Measurements from ENCODE around the gene PRMT1. TPM values are rescaled to one million over a fixed set of nuclear protein-coding genes. Genes with fewer than 3 reads are reported as not detected.
A peak's percentile ranks its signal among the peaks of the same experiment; 100 is the strongest.
"Not testable (repeated sequence)": the region's sequence is repeated elsewhere in the genome, so short reads cannot be mapped to it uniquely, and the experiment has no call there.

Gene PRMT1
- 209 TPM for polyA plus RNA-seq (ENCODE audit: insufficient read length)

DNA sequence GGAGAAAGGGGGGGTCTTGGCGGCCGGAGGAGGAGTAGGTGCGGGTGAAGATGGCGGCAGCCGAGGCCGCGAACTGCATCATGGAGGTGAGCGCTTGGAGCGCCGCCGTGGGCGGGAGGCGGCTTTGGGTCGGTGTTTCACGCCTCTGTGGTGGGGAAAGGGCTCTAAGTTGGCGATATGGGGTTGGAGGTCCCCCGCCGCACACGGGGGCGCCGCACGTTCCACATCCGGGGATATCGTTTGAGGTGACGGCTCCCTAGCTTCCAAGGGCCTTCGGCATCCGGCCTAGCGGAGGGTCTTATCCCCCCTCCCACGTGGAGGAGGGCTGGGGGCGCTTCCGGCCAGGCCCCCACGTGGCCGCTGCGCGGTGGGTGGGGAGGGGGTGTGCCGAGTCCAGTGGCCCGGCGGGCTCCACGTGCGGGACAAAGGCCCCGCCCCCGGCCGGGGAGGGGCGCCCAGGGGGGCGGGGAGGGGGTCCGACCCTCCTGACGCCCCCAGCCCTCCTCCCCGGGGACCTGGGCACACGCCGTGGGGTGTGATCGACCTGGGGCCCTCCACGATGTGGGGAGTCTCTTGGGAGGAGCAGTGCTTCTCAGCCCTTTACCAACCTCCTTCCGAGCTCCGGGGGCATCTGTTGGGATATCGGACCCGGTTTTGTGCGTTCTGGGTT, at the start of gene PRMT1:
PRMT1 (plus strand) TSS at position 41 of the 670 bp plus-strand sequence; CDS start at position 51, 10 bp downstream.
- no peak for DNase-seq (ENCODE audit: low read depth)

- DNase-seq (ENCODE audit: low read depth): no peak
Observed at GRCh38 chr19:49629659-49630058, 47.4 kb upstream of the PRMT1 start.

GRCh38 chr19:49631014-49631588, 46.0 kb upstream of the PRMT1 start:
- DNase-seq (ENCODE audit: low read depth): no peak

DNA sequence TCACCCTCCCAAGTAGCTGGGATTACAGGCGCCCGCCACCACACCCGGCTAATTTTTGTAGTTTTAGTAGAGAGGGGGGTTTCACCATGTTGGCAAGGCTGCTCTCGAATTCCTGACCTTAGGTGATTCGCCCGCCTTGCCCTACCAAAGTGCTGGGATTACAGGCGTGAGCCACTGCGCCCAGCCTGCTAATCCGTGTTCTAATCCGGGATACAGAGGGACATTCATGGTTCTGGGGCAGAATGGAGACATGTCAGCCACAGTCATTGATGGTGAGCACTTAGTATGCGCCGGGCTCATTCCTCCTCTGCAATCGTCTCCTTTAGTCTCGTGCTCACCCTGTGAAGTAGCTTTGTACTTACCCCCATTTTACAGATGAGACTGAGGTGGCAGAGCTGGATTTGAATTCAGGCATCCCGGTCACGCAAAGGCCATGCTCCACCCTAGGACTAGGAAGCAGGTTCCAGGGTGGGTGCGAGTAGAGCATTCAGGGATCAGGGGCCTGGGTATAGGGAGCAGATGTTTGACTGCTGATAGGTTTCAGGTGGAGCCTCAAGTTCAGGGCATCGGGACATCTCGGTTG, 45.4 kb upstream of the PRMT1 start:
- DNase-seq (ENCODE audit: low read depth): no peak

GRCh38 chr19:49632576-49632975, 44.5 kb upstream of the PRMT1 start:
- DNase-seq (ENCODE audit: low read depth): no peak

DNA sequence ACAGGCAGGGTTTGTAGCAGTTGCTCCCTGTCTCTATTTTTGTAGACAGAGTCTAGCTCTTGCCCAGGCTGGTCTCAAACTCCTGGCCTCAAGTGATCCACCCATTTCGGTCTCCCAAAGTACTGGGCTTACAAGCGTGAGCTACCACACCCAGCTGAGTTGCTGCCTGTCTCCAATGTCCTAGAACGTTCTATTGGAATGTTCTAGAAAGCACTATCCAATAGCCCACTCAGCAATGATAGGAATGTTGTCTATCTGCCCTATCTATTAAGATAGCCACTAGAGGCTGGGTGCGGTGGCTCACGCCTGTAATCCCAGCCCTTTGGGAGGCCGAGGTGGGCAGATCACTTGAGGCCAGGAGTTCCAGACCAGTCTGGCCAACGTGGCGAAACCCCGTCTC, 43.8 kb upstream of the PRMT1 start:
- not testable (repeated sequence) for DNase-seq (ENCODE audit: low read depth)

GRCh38 chr19:49635530-49636232, 41.4 kb upstream of the PRMT1 start:
- DNase-seq (ENCODE audit: low read depth): no peak

GRCh38 chr19:49636233-49636932, 40.7 kb upstream of the PRMT1 start:
- DNase-seq (ENCODE audit: low read depth): no peak

GRCh38 chr19:49637821-49638738, 39.0 kb upstream of the PRMT1 start:
- DNase-seq (ENCODE audit: low read depth): no peak

DNA sequence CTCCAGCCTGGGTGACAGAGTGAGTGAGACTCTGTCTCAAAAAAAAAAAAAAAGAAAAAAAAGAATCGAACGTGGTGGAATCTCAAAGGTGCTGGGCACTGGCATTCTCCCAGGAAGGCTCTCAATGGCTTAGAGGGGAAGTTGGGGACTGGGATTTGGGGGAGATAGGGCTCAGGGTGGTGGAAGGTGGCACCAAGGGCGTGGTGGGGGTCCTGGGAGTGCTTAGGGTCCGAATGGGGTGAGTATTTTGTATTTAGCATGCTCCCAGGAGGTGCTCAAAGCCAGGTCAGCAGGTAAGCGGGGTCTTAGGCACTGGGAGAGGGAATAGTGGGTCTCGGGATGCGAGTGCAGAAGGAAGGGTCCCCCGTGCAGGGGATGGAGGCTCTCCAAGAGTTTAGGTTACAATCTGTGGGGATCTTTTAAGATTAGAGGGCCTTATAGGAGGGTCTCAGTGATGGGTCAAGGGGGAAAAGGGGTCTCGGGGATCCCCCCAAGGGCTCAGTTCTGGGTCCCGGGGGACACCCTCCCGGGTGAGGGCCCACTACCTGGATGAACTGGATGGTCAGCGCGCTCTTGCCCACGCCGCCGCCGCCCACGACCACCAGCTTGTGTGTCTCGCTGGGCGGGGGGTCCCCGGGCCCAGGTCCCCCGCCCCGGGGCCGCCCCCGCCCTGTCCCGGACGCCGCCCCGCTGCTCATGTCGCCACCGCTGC, 37.5 kb upstream of the PRMT1 start:
- no peak for DNase-seq (ENCODE audit: low read depth)

DNA sequence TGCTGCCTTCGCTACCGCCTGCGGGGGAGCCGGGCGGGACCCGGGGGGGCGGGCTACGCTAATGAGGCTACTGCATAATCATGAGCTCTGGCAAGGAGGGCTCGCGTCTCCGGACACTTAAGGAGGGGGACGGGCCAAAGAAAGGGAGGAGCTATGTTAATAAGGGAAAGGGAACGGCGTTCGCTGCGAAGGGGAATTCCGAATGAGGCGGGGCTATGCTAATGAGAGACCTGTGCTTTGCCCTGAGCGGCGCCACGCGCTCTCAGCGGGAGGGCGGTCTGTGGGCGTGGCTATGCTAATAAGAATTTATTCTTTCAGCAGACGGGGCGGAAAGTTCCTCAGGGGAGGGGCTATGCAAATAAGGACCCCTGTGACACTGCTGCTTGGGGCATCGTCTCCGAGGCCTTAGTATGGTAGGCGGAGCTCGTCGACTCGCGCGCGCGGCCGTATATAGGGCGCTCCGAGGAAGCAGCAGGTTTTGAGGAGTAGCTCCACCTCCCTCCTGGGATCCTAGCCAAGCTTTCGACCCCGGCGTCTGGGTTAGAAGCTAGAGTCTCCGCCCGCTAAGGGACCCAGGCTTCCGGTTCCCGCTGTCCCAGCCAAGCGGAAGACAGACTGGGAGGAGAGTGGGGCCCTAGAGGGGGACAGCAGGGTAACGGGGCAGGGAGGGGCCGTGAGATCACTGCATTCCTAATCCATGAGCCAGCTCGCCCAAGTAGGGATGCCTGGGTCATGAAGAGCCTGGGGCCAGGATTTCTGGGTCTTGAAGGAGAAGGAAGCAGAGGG, 36.8 kb upstream of the PRMT1 start, which contains the start of gene RRAS:
RRAS (minus strand) TSS at position 31 of the 786 bp plus-strand sequence. CDS start 45 bp downstream, outside the sequence.
- peak; percentile 99 for DNase-seq (ENCODE audit: low read depth)

DNA sequence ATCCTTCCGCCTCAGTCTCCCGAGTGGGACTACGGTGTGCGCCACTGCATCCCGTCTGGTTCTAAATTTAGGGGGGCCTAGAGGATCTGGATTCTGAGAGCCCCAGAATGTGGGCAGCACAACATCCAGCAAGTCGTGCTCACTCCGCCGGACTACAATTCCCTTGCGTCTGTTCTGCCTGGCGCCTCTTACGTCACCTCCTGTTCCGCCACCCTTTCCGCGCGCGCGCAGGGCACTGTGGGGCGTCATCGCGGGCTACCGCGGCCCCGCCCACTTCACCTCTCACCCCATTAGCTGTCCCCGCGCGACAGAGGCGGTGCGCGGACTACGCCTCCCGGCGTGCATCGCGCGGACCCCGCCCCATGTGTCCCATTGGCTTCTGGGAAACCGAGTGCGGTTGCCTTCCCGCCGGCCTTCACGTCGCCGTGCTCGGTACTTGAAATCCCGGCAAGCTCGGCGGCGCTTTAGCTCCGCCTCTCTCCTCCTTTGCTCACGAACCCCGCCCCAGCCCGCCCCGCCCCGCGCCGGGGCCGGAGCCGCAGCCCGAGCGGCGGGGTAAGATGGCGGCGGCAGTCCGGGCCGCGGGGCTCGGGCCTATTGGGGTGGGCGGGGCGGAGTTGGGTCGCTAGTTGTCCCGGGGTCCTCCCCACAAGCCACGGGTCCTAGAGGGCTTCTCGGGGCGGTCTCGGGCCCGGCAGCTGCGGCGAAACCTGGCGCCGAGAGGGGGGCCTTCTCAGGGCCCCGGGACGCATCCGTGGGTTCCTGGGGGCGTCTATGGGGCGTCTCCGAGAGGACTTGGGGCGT, 35.2 kb upstream of the PRMT1 start, which contains the start of gene SCAF1:
SCAF1 (plus strand) TSS at position 522 of the 804 bp plus-strand sequence. CDS start 2,818 bp downstream, outside the sequence.
- peak; percentile 97 for DNase-seq (ENCODE audit: low read depth)

DNA sequence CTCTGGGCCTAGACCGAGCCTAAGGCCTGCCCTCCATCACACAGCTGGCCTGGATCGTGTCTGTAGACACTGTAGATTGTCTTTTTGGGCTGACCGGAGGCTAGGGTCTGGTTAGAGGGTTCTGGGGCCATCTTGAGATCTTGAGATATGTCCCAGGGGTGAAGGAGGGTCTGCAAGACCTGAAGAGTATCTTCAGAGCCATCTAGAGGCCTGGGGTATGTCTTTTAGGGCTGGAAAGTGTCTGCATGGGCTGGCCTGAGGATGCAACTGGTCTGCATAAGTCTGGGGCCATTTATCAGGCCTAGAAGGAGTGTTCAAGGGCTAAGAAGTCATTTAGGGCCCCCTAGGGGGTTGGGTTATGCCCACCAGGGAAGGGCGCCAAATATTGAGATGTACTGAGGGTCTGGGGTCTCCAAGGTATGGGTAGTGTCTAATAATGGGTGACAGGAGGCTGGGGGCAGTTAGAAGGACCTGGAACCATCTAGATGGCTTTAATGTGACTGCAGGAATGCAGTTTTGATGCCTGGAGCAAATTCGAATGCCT, 34.5 kb upstream of the PRMT1 start:
- DNase-seq (ENCODE audit: low read depth): no peak

- DNase-seq (ENCODE audit: low read depth): no peak
Observed at GRCh38 chr19:49643466-49643865, 33.6 kb upstream of the PRMT1 start.

DNA sequence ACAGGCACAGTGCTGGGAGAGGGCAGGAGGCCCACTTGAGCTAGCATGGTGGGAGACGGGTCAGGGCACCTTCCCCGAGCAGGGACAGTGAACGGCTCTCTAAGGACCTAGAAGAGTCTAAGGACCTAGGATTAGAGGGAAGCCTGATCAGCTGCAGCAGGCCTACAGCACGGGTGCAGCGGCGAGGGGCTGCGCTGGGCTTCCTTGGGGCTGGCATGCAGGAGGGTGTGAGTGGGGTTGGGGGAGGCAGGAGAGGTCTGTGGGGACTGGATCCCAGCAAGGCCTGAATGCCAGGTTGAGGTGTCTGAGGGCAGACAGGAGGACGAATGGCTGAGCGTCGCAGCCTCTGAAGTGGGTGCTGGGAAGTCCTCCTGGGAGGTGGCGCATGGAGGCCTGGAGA, 31.5 kb upstream of the PRMT1 start:
- DNase-seq (ENCODE audit: low read depth): no peak

DNA sequence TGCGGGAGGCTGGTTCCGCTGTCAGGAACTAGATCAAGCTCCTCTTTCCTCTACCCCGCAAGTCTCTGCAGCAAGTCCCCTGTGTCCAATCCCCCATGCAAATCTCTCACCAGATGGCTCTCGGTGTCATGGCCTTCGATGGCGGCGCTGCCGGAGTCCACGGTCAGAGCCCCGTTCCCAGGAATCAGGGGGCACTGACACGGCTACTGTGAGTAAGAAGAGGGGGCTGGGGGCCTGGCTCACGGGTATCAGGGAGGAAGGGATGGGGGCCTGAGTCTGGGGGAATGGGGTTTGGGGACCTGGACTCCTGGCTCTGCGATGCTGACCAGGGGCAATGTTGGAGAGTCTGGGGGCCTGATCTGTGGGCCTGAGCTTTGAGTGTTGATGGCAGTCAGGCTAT, 31.1 kb upstream of the PRMT1 start:
- no peak for DNase-seq (ENCODE audit: low read depth)

DNA sequence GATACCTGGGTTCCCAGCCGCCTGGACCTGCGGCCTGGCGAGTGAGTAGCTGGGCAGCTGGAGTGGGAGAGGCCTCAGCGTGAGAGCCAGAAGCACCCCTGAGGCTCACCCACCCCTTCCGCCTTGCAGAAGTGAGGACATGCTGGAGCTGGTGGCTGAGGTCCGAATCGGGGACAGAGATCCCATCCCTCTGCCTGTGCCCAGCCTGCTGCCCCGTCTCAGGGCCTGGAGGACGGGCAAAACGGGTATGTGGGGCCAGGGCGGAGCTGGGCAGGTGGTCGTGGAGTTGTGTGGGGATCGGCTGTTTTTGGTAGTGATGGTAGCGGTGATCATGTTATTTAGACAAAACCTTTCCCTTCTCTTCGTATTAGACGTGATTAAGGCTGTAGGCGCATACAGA, 30.5 kb upstream of the PRMT1 start:
- DNase-seq (ENCODE audit: low read depth): no peak
